A549 (cell line): ENCODE results near the gene ZNF775. TPM values are rescaled to one million over a fixed set of nuclear protein-coding genes. Genes with fewer than 3 reads are reported as not detected.

Experiments
- ATAC-seq, 2 experiments: fragments of 200-7000 bp in 1 of 2; fragments of >200 bp in 1 of 2; cut with Nextera tagmentation in 1 of 2; cut with Tn5 transposase in 1 of 2; 3 replicates each; pipeline versions ENCODE4 v1.8.0 to v1.9.1; 2018 to 2020; ENCODE audit warnings: mild to moderate bottlenecking in 1 of 2, moderate library complexity in 1 of 2
- CTCF ChIA-PET: fragments of 300-600 bp; sonication (Branson Sonifier 250); formaldehyde crosslinking; extraction: SDS; loops from one replicate; lab custom pipeline; 2021; ENCODE audit warnings: antibody characterized with exemption, inconsistent platforms; lab: Yijun Ruan, JAX
- POLR2A ChIA-PET: fragments of 350-600 bp; formaldehyde crosslinking; extraction: SDS; loops from one replicate; lab custom pipeline; 2021; ENCODE audit warnings: antibody characterized with exemption, inconsistent platforms; lab: Yijun Ruan, JAX
- DNase-seq, 2 experiments: peaks; one replicate each; pipeline versions ENCODE4 v3.0.0 to v3.0.0-alpha.2; 2011 to 2016; ENCODE audit warnings: low read depth in 1 of 2, low spot score in 1 of 2
- FAIRE-seq: peaks from 2 replicates; lab custom pipeline; 2011; peaks lifted over from hg19 to GRCh38; lab: Jason Lieb, UNC
- H3K27ac ChIP-seq, 2 experiments: fragments of >200 bp; sonication (Bioruptor Twin); formaldehyde crosslinking; 3 replicates each; pipeline ENCODE4 v1.5.1; 2016 to 2017
- H3K4me1 ChIP-seq: fragments of >200 bp; sonication (Bioruptor Twin); formaldehyde crosslinking; 3 replicates; pipeline ENCODE4 v1.6.1; 2016
- H3K4me2 ChIP-seq: fragments of >200 bp; sonication (Bioruptor Twin); formaldehyde crosslinking; 3 replicates; pipeline ENCODE4 v1.6.1; 2016
- H3K4me3 ChIP-seq: fragments of >200 bp; sonication (Bioruptor Twin); formaldehyde crosslinking; 3 replicates; pipeline ENCODE4 v1.5.1; 2016
- H3K9me3 ChIP-seq: fragments of >200 bp; sonication (Bioruptor Twin); formaldehyde crosslinking; 3 replicates; pipeline ENCODE4 v1.6.1; 2016
- ATOH8 ChIP-seq: fragments of 250-450 bp; sonication (Bioruptor Pico); IDR thresholded peaks from 2 replicates; pipeline ENCODE4 v1.5.0; 2020; ENCODE audit warnings: low read depth, mild to moderate bottlenecking, moderate library complexity
- BHLHE40 ChIP-seq: IDR thresholded peaks from 2 replicates; pipeline ENCODE4 v1.6.1; 2012; ENCODE audit warnings: low read depth, low read length, inconsistent platforms
- CBX2 ChIP-seq: fragments of 200-600 bp; sonication (generic); IDR thresholded peaks from 2 replicates; pipeline ENCODE4 v1.6.1; 2016; ENCODE audit warnings: low read depth, mild to moderate bottlenecking, borderline replicate concordance
- CBX8 ChIP-seq: fragments of 200-600 bp; sonication (generic); IDR thresholded peaks from 2 replicates; pipeline ENCODE4 v1.6.1; 2016
- CTCF ChIP-seq: fragments of >200 bp; sonication (Bioruptor Twin); formaldehyde crosslinking; IDR thresholded peaks from 3 replicates; pipeline ENCODE4 v1.5.1; 2016
- EHF ChIP-seq: fragments of 250-450 bp; sonication (Bioruptor Pico); IDR thresholded peaks from 2 replicates; pipeline ENCODE4 v1.5.0; 2020; ENCODE audit warnings: mild to moderate bottlenecking
- ELK1 ChIP-seq: fragments of 150-350 bp; IDR thresholded peaks from 2 replicates; pipeline ENCODE4 v1.6.1; 2014; ENCODE audit warnings: low read depth, mild to moderate bottlenecking, low read length
- ESRRA ChIP-seq: fragments of 150-350 bp; IDR thresholded peaks from 2 replicates; pipeline ENCODE4 v1.6.1; 2014; ENCODE audit warnings: mild to moderate bottlenecking, low read length, borderline replicate concordance
- FOSB ChIP-seq: fragments of 250-450 bp; sonication (Bioruptor Pico); IDR thresholded peaks from 2 replicates; pipeline ENCODE4 v1.5.0; 2020; ENCODE audit warnings: mild to moderate bottlenecking, moderate library complexity
- FOXS1 ChIP-seq: fragments of 250-450 bp; sonication (Bioruptor Pico); IDR thresholded peaks from 2 replicates; pipeline ENCODE4 v1.5.0; 2020; ENCODE audit warnings: mild to moderate bottlenecking, moderate library complexity
- HMGXB4 ChIP-seq: fragments of 250-450 bp; sonication (Bioruptor Pico); IDR thresholded peaks from 2 replicates; pipeline ENCODE4 v1.5.0; 2021; ENCODE audit warnings: mild to moderate bottlenecking, moderate library complexity, borderline replicate concordance
- JUN ChIP-seq, 2 experiments: fragments of >200 bp; sonication (Bioruptor Twin); formaldehyde crosslinking; IDR thresholded peaks; 2 replicates in 1 of 2; 3 replicates in 1 of 2; pipeline ENCODE4 v1.6.1; 2016 to 2017
- MAZ ChIP-seq: fragments of 150-350 bp; IDR thresholded peaks from 2 replicates; pipeline ENCODE4 v1.6.1; 2014; ENCODE audit warnings: antibody characterized with exemption, low read depth, low read length, borderline replicate concordance
- NFE2L2 ChIP-seq: fragments of 150-350 bp; conservative IDR thresholded peaks from 2 replicates; pipeline ENCODE4 v1.6.1; 2014; ENCODE audit warnings: low read length
- NPAS2 ChIP-seq: fragments of 250-450 bp; sonication (Bioruptor Pico); IDR thresholded peaks from 2 replicates; pipeline ENCODE4 v1.8.0; 2022; ENCODE audit warnings: mild to moderate bottlenecking, moderate library complexity, borderline replicate concordance
- NR3C1 ChIP-seq: fragments of >200 bp; sonication (Bioruptor Twin); formaldehyde crosslinking; IDR thresholded peaks from 3 replicates; pipeline ENCODE4 v1.6.1; 2017
- PBX3 ChIP-seq: IDR thresholded peaks from 2 replicates; pipeline ENCODE4 v1.6.1; 2012
- PHF8 ChIP-seq: fragments of 200-600 bp; sonication (generic); IDR thresholded peaks from 2 replicates; pipeline ENCODE4 v1.6.1; 2016; ENCODE audit warnings: low read depth, mild to moderate bottlenecking, antibody characterized with exemption, moderate library complexity, borderline replicate concordance
- RAD21 ChIP-seq, 2 experiments: fragments of >200 bp in 1 of 2; sonication (Bioruptor Twin) in 1 of 2; formaldehyde crosslinking in 1 of 2; IDR thresholded peaks in 1 of 2; conservative IDR thresholded peaks in 1 of 2; 2 replicates in 1 of 2; 3 replicates in 1 of 2; pipeline ENCODE4 v1.6.1; 2012 to 2018; ENCODE audit warnings: inconsistent platforms in 1 of 2
- RFX5 ChIP-seq: fragments of 450-650 bp; IDR thresholded peaks from 2 replicates; pipeline ENCODE4 v1.7.1; 2014; ENCODE audit warnings: antibody characterized with exemption, mild to moderate bottlenecking, moderate library complexity
- RNF2 ChIP-seq: fragments of 200-600 bp; sonication (generic); IDR thresholded peaks from 2 replicates; pipeline ENCODE4 v1.6.1; 2016; ENCODE audit warnings: low read depth, mild to moderate bottlenecking, antibody characterized with exemption, moderate library complexity, borderline replicate concordance
- SMC3 ChIP-seq: fragments of >200 bp; sonication (Bioruptor Twin); formaldehyde crosslinking; IDR thresholded peaks from 3 replicates; pipeline ENCODE4 v1.6.1; 2018; ENCODE audit warnings: inconsistent platforms
- TP53 ChIP-seq: fragments of 250-450 bp; sonication (Bioruptor Pico); IDR thresholded peaks from 2 replicates; pipeline ENCODE4 v1.5.0; 2021; ENCODE audit warnings: mild to moderate bottlenecking, moderate library complexity
- ZC3H11A ChIP-seq: fragments of 450-650 bp; IDR thresholded peaks from 2 replicates; pipeline ENCODE4 v1.6.1; 2014; ENCODE audit warnings: antibody characterized with exemption, mild to moderate bottlenecking
- WGBS: methylation state at CpG from one replicate; pipeline ENCODE4 v1.1.6; 2017; ENCODE audit errors: missing lambda C conversion rate; 5-methylcytosine and 5-hydroxymethylcytosine counted together
- polyA plus RNA-seq, 4 experiments: library from polyadenylated mRNA; depleted of rRNA in 3 of 4; stranded (reverse); fragments of >200 nt; fragmentation: RNase III in 1 of 4; extraction: RNeasy Plus Mini Kit Qiagen cat#74134 plus additional on column Dnase treatment in 1 of 4; gene quantifications; 2 replicates in 3 of 4; 3 replicates in 1 of 4; pipeline ENCODE4 v1.2.3, GENCODE V29; 2011 to 2017

The ZNF775 gene
- polyA plus RNA-seq, 2 of the 4 experiments (the other 2 are of a cell fraction): 1.7 to 5.4 TPM

GRCh38 chr7:150406312-150406566 lies 27.1 kb downstream of the ZNF775 start:
- peak overlapping the region; percentile 94 for H3K4me2 ChIP-seq
- no peaks in the 10 kb centered on the region for H3K9me3 ChIP-seq
- no peak for DNase-seq
- WGBS: 38% methylated on average over 2 of the region's 2 CpGs
- no peak for ATAC-seq
- peak overlapping the region; percentile 69 for H3K4me3 ChIP-seq
- no peak for FAIRE-seq
- ChIA-PET CTCF (interaction anchor here (0.9 to 1.7 kb wide), 9 partner anchors 9 to 119 kb away, joined by 3 to 7 read pairs (median 4); no protein-coding TSS in a partner anchor), POLR2A (interaction anchor here (1.5 to 2.7 kb wide), 2 partner anchors 28 to 37 kb away, joined by 12 to 20 read pairs; partner anchors contain the start of gene REPIN1)
- peaks cover 30% of the 10 kb centered on the region for H3K4me1 ChIP-seq
- peak overlapping the region; percentile 92 to 97 for H3K27ac ChIP-seq
- TF ChIP-seq TP53 (CRISPR knock-in tag) (no peak), BHLHE40 (no peak), RFX5 (no peak), PHF8 (no peak), HMGXB4 (CRISPR knock-in tag) (no peak), FOXS1 (CRISPR knock-in tag) (no peak), RNF2 (no peak), ZC3H11A (no peak), ESRRA (no peak), SMC3 (no peak), ATOH8 (CRISPR knock-in tag) (no peak), PBX3 (no peak)

- ATAC-seq (no peak), FAIRE-seq (no peak), DNase-seq (no peak)
- H3K4me2 ChIP-seq: peak overlapping the region; percentile 94
- H3K27ac ChIP-seq: peak overlapping the region; percentile 92 to 97
- H3K9me3 ChIP-seq: no peaks in the 10 kb centered on the region
- H3K4me3 ChIP-seq: no peak overlapping the region
- ChIA-PET CTCF (interaction anchor here (0.8 to 1.7 kb wide), 8 partner anchors 10 to 121 kb away, joined by 3 to 7 read pairs (median 4); no protein-coding TSS in a partner anchor), POLR2A (interaction anchor here (1.3 to 1.5 kb wide), 2 partner anchors 29 to 38 kb away, joined by 3 to 12 read pairs; partner anchors contain the start of gene REPIN1)
- TF ChIP-seq ATOH8 (CRISPR knock-in tag) (no peak), FOSB (CRISPR knock-in tag) (no peak), TP53 (CRISPR knock-in tag) (no peak), CBX2 (no peak), MAZ (no peak), ELK1 (no peak), RAD21 (conservative IDR thresholded peaks at IDR 0.05 in 1 of 2, IDR thresholded peaks at IDR 0.05 in 1 of 2) (no peak), JUN (IDR thresholded peaks at IDR 0.05) (no peak), NFE2L2 (no peak), CTCF (no peak), CBX8 (no peak), PHF8 (no peak), NR3C1 (no peak), NPAS2 (no peak), EHF (no peak), ESRRA (no peak), HMGXB4 (CRISPR knock-in tag) (no peak)
- 46% methylated on average over 10 of the region's 10 CpGs for WGBS
- H3K4me1 ChIP-seq: peaks cover 30% of the 10 kb centered on the region
Measured at GRCh38 chr7:150406567-150407421, 27.7 kb downstream of the ZNF775 start.
